Hematopoietic multipotent progenitor cell (in vitro differentiated cells): ENCODE results near the gene MAN2C1. TPM values are rescaled to one million over a fixed set of nuclear protein-coding genes. Genes with fewer than 3 reads are reported as not detected.
"Not testable (repeated sequence)": the region's sequence is repeated elsewhere in the genome, so short reads cannot be mapped to it uniquely, and the experiment has no call there.

Experiments used
- DNase-seq, 3 donors: peaks; one replicate each; pipeline ENCODE4 v3.0.0-alpha.2; 2011 to 2015; ENCODE audit warnings: low read depth in 2 of 3, low spot score in 2 of 3
- total RNA-seq: library from RNA; depleted of rRNA; stranded (reverse); fragments of >200 nt; gene quantifications from one replicate; pipeline ENCODE4 v1.2.3, GENCODE V29; 2012

Gene MAN2C1
- total RNA-seq, 1 donor = 222 TPM

DNA sequence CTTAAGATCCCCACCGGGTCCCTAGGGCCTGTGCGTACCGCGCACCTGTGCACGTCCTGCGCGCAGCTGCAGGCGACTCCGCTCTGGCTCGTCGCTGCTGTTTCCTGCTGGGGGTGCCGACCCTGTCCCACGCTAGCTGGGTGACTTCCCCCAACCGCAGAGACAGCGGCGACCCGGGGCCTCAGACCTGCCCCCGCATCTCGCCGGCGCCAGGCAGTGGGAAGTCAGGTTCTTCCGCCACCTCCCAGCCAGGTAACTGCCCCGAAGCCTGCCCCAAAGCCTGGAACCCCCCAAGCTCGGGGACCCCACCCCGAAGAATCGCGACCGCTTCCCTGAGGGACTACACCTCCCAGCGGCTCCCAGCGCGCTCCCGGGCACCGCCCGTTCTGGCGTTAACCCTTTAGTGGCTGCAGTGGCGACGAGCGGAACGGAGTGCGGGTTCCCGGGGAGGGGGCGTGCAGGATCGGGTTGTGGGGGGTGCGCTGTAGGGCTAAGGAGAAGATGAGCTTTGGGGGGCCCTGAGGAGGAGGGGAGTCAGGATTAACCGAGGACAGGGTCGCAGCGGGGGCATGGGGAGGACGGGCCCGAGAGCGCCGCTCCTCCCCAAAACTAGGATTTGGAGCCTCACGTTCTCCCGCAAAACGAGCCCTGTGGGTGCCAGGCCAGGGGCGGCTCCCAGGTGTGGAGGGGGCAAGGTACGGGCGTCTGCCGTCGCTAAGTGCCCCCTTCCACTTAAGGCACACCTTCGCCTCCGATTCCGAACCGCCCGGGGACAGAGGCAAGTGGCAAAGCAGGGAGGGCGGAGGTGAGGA lies 21.0 kb downstream of the MAN2C1 start:
- peak in 2 of 3 donors; percentile 66 to 70 for DNase-seq

DNA sequence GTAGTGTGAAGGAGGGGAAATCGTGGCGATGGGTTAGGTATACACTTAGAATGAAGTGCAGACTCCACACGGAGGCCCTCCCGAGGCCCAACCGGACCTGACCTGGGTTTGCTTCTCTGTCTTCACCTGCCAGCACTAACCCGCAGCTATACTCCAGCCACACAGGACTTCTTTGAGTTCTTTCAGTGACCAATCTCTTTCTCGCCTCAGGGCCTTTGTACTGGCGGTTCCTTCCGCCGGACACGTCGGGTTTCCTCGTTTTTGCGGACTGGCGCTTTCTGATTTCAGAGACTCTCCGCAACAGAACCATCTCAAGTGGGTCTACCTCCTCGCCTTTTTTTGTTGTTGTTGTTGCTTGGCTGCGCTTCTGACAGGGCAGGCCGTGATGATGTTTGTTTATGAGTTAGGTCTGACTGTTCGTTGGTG lies 21.6 kb downstream of the MAN2C1 start, which contains the start of gene NEIL1:
TSS of gene NEIL1 (plus strand) at position 244 of the 426 bp plus-strand sequence. CDS start 1,867 bp downstream, outside the sequence.
- DNase-seq = no peak

DNA sequence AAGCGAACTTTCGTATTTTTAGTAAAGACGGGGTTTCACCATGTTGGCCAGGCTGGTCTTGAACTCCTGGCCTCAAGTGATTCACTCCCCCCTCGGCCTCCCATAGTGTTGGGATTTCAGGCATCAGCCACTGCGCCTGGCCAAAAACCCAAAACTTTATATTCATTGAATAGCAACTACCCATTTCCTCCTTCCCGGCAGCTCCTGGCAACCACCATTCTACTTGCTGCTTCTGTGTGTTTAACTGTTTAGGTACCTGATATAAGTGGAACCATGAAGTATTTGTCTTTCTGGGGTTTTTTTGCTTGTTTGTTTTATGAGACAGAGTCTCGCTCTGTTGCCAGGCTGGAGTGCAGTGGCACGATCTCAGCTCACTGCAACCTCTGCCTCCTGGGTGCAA lies 24.5 kb downstream of the MAN2C1 start:
- peak in 1 of 3 donors; percentile 17 for DNase-seq

DNA sequence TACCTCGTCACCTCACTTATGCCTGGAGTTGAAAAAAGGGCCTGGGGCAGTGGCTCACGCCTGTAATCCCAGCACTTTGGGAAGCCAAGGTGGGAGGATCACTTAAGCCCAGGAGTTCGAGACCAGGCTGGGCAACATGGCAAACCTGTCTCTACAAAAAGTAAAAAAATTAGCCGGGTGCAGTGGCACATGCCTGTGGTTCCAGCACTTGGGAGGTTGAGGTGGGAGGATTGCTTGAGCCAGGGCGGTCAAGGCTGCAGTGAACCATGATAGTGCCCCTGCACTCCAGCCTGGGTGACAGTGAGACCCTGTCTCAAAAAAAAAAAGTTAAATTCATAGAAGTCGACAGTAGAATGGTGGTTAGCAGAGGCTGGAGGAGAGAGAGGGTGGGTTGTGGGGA lies 26.2 kb downstream of the MAN2C1 start:
- no peak for DNase-seq

DNA sequence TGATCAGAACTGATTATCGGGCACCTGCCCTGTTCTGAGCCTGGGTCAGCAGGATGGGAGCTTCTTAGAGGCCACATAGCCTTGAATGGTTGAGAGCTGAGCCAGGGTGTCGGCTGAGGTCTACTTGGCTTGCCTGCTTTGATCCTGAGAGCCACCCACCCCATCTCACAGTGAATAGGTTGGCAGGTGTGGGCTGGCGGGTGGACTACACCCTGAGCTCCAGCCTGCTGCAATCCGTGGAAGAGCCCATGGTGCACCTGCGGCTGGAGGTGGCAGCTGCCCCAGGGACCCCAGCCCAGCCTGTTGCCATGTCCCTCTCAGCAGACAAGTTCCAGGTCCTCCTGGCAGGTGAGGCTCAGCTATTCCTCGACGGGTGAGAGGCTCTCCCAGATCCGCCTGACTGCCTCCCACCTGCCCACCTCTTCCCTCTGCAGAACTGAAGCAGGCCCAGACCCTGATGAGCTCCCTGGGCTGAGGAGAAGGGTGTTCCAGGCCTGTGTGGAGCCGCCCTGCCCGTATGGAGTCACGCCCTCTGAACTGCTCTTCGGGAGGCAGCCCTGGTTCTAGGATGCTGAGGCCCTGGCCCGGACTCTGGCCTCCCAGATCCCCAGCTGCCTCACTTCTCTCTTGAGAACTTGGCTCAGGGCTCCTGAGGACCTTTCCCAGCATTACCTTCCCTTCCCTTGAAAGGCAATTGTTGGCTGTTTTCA lies 28.7 kb downstream of the MAN2C1 start:
- no peak for DNase-seq

DNA sequence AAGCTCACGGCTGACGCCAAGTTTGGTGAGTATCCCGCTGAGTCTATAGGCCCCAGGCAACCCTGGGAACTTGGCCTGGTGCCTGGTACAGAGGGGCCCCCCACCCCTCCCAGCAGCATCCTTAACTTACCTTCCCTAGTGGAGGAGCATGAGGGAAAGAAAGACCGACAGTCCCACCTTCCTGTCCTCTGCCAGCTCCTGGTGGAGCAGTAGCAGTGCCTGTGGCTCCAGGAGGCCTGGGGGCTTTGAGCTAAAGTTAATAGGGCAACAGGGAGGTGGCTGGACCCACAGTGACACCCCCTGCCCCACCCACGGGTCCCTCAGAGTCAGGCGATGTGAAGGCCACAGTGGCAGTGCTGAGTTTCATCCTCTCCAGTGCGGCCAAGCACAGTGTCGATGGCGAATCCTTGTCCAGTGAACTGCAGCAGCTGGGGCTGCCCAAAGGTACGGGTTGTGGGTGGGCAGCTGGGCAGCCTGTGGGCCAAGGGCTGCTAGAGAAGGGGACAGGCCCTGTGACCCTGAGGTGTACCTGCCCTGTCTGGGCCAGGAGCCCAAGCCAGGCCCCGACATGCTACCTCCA lies 29.7 kb downstream of the MAN2C1 start:
- DNase-seq = no peak

DNA sequence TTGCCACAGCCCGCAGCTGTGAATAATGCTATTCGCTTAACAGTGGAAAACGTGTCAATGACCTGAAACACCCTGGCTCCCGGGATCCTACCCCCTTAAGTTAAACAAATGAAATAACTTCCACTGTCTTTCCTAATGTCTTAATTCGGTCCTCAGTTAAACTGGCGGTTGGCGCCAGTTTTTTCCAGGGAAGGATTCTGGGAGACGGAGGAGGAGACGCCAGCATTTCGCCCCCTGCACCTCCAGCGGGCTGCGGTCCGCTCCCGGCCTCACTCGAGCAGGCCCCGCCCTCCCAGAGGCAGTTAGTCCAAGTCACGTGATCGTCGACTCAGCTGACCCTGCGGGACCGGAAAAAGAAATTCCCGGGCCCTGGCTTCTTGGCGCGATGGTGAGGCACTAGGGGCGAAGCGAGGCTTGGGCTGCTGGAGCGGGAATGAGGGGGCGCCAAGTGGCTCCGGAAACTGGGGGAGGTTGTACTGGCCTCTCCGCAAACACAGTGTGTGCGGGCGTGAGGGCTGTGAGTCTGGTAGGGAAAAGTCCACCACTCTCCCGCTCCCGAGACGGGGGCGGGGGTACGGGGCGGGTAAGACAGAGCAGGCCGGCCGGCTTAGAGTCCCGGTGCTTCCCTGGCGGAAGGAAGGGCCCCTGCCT lies 32.6 kb downstream of the MAN2C1 start, which contains the start of gene COMMD4:
TSS of gene COMMD4 (plus strand) at position 359 of the 651 bp plus-strand sequence. CDS start at position 386, 27 bp downstream.
- DNase-seq = peak in 2 of 3 donors; percentile 69 to 74

DNA sequence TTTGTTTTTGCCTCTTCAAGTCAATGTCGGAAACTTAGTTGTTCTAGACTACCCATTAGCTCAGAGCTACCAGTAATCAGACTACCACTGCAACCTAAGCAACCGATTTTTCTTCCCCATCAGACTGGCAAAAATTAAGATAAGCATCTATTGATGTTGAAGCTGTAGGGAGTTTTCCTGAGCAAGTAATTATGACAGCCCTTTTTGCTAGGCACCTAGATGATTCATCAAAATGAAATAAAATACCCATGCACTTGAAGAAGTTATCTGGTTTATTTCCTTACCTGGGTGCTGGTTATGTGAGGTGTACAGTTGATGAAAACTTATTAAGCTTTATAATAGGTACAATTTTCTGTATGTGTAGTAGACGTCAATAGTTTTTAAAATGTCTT lies 33.1 kb downstream of the MAN2C1 start:
- no peak for DNase-seq

DNA sequence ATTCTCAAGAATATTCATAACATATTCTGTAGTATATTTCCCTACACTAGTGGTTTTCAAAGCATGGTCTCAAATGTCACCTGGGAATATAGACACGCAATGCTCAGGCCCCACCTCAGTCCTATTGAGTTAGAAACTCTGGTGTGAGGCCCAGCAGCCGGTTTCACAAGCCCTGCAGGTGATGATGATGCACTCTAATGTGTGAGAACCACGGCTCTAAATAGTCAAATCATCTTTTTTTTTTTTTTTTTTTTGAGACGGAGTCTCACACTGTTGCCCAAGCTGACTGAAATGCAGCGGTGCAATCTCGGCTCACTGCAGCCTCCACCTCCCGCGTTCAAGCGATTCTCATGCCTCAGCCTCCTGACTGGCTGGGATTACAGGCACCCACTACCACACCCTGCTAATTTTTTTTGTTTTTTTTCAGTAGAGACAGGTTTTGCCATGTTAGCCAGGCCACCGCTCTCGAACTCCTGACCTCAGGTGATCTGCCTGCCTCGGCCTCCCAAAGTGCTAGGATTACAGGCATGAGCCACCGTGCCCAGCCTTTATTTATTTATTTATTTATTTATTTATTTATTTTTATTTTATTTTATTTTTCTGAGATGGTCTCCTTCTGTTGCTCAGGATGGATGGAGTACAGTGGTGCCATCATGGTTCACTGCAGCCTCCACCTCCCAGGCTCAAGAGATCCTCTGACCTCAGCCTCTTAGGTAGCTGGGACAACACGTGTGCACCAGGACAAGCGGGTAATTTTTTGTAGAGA lies 34.6 kb downstream of the MAN2C1 start:
- not testable (repeated sequence) for DNase-seq

DNA sequence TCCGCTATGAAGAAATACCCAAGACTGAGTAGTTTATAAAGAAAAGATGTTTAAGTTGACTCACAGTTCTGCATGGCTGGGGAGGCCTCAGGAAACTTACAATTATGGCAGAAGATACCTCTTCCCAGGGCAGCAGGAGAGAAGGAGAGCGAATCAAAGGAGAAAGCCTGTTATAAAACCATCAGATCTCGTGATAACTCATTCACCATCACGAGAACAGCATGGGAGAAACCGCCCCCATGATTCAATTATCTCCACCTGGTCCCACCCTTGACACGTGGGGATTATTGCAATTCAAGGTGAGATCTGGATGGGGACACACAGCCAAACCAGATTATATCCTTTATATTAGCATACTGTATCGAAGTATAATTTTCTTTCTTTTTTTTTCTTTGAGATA lies 36.3 kb downstream of the MAN2C1 start:
- DNase-seq = not testable (repeated sequence)

DNA sequence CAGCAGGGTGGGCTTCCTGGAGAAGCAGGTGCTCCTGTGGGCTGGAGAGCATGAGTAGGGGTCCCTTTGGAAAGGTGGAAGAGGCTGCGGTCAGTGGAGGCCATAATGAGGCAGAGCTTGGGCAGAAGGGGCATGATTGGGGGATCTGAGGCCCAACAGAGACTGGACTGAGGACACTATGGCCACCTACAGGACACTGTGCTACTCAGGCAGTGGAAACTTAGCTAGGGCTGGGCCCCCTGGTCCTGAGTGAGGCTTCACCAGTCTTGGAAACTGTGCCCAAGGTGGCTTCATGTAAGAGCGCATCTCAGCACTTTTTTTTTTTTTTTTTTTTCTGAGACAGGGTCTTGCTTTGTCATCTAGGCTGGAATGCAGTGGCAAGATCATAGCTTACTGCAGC lies 38.8 kb downstream of the MAN2C1 start:
- DNase-seq = no peak

DNA sequence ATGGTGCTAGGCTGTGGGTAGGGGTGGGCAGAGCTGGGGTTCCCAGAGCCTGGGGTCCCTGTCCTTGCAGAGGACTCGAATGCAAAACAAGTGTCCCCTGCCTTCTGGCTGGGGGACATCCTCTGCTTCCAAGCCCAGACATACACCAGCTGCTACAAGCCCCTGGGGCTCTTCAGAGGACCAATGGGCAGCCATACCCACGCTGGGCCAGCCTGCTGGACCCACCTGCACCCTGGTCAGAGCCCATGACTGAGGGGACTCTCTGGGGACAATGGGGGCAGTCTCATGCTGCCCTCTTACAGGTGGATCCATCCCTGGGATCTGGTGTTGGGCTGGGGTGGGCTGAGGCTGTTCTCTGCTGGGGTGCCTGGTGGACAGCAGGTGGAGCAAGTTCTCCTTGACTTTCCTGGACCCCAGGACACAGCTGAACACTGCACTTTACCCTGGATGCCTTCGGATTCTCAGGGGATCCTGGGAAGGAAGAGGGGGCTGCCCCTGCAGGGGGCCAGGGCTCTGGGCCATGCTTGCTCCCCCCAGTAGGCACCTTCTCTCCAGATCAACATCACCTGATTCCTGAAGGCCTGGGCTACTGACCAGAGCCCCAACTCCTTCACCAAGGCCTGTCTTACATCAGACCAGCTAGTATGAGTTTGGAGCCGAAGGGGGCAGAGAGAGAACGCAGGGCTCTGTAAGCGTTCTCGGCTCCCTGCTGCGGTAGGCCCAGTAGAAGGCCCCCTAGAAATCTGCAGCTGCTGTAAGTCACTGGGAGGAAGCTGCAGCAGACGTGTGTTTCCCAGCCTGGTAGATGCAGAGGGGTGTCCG lies 39.7 kb downstream of the MAN2C1 start:
- no peak for DNase-seq

DNA sequence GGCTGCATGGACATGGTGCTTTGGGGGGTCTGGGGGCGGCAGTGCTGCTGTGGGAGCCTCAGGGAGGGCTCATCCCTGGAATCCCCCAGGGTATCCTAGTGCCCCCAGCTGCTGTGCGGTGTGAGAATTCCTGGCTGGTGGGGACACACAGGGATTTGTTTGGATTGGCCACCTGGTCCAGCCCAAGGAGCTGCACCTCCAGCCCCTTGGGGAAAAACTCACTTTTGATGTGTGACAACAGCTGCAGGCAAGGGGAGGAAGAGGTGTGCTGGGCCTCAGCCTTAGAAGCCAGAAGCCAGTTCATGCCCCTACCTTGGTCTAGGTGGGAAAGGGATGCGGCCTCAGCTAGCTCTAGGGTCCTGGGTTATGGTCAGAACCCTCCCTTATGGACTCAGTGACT lies 40.9 kb downstream of the MAN2C1 start:
- no peak for DNase-seq

DNA sequence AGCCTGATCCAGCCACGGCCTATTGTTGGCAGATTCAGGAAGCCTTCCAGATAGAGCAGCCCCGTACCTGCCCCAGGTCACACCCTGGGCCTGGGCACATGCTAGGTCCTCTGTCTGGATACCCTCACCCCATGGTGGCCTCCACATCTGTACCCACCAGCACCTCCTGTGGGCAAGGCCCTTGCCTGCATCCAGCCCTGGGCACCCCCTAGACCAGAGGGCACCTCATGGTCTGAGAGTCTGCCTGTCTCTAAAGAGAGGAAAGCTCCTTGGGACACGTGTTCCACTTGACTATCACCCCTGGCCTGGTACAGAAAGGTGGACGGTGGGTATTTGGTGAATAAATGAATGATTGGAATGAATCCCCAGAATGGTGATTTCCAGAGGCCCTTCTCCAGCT lies 41.4 kb downstream of the MAN2C1 start:
- DNase-seq = no peak

DNA sequence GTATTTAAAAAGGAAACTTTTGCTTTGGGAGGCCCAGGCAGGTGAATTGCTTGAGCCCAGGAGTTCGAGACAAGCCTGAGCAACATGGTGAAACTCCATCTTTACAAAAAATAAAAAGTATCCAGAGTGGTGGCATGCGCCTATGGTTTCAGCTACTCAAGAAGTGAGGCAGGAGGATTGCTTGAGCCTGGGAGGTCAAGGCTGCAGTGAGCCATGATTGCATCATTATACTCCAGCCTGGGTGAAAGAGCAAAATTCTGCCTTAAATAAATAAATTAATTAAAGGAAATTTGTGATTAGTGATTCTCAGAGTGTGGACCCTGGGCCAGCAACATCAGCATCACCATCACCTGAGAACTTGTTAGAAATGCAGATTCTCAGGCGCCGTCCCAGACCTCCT lies 42.5 kb downstream of the MAN2C1 start:
- DNase-seq = no peak

DNA sequence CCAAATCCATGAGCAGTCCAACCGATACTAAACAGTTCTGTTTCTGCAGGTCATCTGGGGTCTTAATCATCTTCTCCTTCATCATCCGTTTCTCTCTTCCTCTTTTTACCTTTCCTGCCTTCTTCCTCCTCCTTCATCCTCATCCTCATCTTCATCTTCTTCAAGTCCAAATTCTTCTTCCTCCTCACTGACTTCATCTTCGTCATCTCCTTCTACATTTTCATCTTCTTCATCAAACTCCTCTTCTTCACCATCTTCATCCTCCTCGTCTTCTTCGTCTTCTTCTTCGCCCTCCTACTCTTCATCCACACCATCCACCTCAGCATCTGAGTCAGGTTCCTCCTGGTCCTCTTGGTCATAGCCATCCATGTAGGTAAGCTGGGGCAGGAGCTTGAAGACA lies 46.7 kb downstream of the MAN2C1 start:
- DNase-seq = no peak

DNA sequence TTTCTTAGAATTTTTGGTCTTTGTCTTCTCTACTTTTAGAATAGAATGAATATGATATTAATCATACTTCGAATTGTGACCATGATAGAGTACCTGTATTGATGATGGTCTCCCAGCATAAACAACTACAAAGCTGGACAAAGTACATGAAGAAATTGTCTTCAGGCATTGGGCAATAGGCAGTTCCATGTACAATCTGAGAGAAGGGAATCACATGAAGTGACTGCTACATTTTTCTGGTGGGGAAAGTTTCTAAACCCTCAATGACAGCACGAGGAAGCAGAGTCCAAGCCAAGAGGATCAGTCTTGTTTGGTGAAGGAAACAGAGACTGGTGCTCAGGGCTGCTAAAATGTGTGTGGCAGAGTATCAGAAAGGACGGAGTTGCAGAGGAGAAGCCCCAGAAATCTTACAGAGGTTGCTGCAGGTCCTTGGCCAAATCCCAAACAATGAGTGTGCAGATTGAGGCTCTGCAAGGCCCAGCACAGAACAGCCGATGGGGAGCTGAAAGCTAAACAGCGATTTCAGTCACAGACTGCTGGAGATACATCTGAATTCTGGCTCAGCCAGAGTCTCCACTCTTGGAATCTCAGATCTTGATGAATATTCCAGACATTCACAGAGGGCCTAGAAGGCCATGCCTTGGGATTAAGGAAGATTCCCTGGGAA lies 49.0 kb downstream of the MAN2C1 start:
- not testable (repeated sequence) for DNase-seq

DNA sequence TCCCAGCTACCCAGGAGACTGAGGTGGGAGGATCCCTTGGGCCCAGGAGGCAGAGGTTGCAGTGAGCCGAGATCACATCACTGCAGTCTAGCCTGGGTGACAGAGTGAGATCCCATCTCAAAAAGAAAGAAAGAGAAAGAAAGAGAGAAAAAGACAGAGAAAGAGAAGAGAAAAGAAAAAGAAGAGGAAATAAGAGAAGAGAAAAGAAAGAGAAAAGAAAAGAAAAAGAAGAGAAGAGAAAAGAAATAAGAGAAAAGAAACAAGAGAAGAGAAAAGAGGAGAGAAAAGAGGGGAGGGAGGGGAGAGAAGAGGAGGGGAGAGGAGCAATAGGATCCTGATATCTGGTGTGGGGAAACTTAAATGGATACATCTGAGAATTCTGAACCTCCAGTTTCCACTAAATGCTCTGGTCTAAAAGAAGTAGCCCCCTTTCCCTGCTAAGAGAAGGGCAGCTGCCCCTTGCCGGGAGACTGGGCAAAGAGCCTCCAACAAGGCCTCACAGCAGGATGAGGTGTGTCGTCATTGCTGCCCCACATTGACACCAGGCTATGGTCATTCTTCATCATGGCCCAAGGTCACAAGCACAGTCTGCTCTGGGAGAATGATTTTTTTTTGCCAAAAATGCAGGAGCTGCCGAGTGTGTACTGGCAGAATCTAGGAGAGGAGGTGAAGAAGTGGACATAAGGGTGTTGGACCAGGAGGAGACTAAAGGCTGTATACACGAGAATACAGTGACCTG lies 53.7 kb downstream of the MAN2C1 start:
- DNase-seq = no peak
